HCT116 (cell line): ENCODE data around the gene HOXA1. TPM values are rescaled to one million over a fixed set of nuclear protein-coding genes. Genes with fewer than 3 reads are reported as not detected.

Experiments
- ATAC-seq: fragments of 200-7000 bp; cut with Tn5 transposase; 2 replicates; pipeline ENCODE4 v1.9.1; 2020; ENCODE audit warnings: mild to moderate bottlenecking, moderate library complexity
- Bru-seq: library from RNA; stranded (reverse); fragments of 400-500 nt; gene quantifications from one replicate; lab custom pipeline; 2021; lab: Mats Ljungman, UMichigan
- BruChase-seq, 2 experiments: library from RNA; stranded (reverse); fragments of 400-500 nt; gene quantifications; one replicate each; lab custom pipeline; 2021; lab: Mats Ljungman, UMichigan
- BruUV-seq: library from RNA; stranded (reverse); fragments of 400-500 nt; replicated peaks from 2 replicates; lab custom pipeline; 2021; lab: Mats Ljungman, UMichigan
- CTCF ChIA-PET: fragments of 300-600 bp; sonication (Branson Sonifier 250); formaldehyde crosslinking; loops from one replicate; lab custom pipeline; 2021; ENCODE audit warnings: antibody characterized with exemption; lab: Charles Lee
- POLR2A ChIA-PET: fragments of 300-600, 350-600 bp; sonication (Branson Sonifier 250); formaldehyde crosslinking; loops from one replicate; lab custom pipeline; 2021; ENCODE audit warnings: antibody characterized with exemption; lab: Charles Lee
- RAD21 ChIA-PET, 2 experiments: fragments of 300-600 bp; sonication (Branson Sonifier 250); formaldehyde crosslinking; loops; one replicate each; lab custom pipeline; 2023; ENCODE audit warnings: low total read pairs in 2 of 2; ENCODE audit not compliant: uncharacterized antibody in 2 of 2, unreplicated experiment in 2 of 2, low non-redundant PET in 1 of 2; lab: Charles Lee
- DNase-seq: peaks from one replicate; pipeline ENCODE4 v3.0.0-alpha.2; 2010; ENCODE audit warnings: low read depth, low spot score
- H2AFZ ChIP-seq: fragments of 200-600 bp; shearing (Covaris generic), sonication (generic); 2 replicates; pipeline ENCODE4 v1.6.1; 2017; ENCODE audit warnings: low read depth, mixed run types, mixed read lengths, antibody characterized with exemption, low read length; ENCODE audit not compliant: poor library complexity, severe bottlenecking
- H3K27ac ChIP-seq: 2 replicates; pipeline ENCODE4 v1.5.1; 2012; ENCODE audit warnings: low read depth, low read length
- H3K27me3 ChIP-seq: fragments of 200-600 bp; sonication (generic); 2 replicates; pipeline ENCODE4 v1.6.1; 2016; ENCODE audit warnings: mixed run types, low read length, mixed read lengths; ENCODE audit not compliant: insufficient read depth
- H3K36me3 ChIP-seq, 2 experiments: fragments of 200-500 bp in 1 of 2; fragments of 200-600 bp in 1 of 2; sonication (Bioruptor generic) in 1 of 2; sonication (generic) in 1 of 2; 2 replicates each; pipeline versions ENCODE4 v1.5.1 to v1.6.1; 2014 to 2016; ENCODE audit warnings: low read length in 2 of 2, inconsistent platforms in 1 of 2, mixed read lengths in 1 of 2, mixed run types in 1 of 2; ENCODE audit not compliant: insufficient read depth in 2 of 2, control insufficient read depth in 1 of 2
- H3K4me1 ChIP-seq, 2 experiments: fragments of 200-600 bp in 1 of 2; sonication (generic) in 1 of 2; 2 replicates each; pipeline versions ENCODE4 v1.5.1 to v1.6.1; 2012 to 2017; ENCODE audit warnings: low read length in 2 of 2, inconsistent platforms in 1 of 2, mild to moderate bottlenecking in 1 of 2, mixed read lengths in 1 of 2, mixed run types in 1 of 2, moderate library complexity in 1 of 2; ENCODE audit not compliant: insufficient read depth in 2 of 2, control insufficient read depth in 1 of 2
- H3K4me2 ChIP-seq: fragments of 200-600 bp; sonication (generic); 2 replicates; pipeline ENCODE4 v1.6.1; 2017; ENCODE audit warnings: mixed run types, low read length, mixed read lengths
- H3K4me3 ChIP-seq, 2 experiments: fragments of 200-600 bp in 1 of 2; sonication (generic) in 1 of 2; replicated peaks in 1 of 2; 2 replicates each; pipeline ENCODE4 v1.5.1; 2011 to 2016; ENCODE audit warnings: low read length in 2 of 2, control low read depth in 1 of 2, low read depth in 1 of 2, mild to moderate bottlenecking in 1 of 2, mixed read lengths in 1 of 2, mixed run types in 1 of 2
- H3K79me2 ChIP-seq: fragments of 200-600 bp; sonication (generic); 2 replicates; pipeline ENCODE4 v1.6.1; 2017; ENCODE audit warnings: mild to moderate bottlenecking, mixed run types, low read length, moderate library complexity, mixed read lengths; ENCODE audit not compliant: insufficient read depth
- H3K9ac ChIP-seq: fragments of 200-600 bp; sonication (generic); 2 replicates; pipeline ENCODE4 v1.6.1; 2016; ENCODE audit warnings: low read length, mixed read lengths
- H3K9me2 ChIP-seq: fragments of 200-600 bp; sonication (generic), shearing (Covaris generic); 2 replicates; pipeline ENCODE4 v1.6.1; 2017; ENCODE audit warnings: mixed run types, mild to moderate bottlenecking, moderate library complexity; ENCODE audit not compliant: insufficient read depth
- H3K9me3 ChIP-seq, 2 experiments: fragments of 200-500 bp in 1 of 2; fragments of 200-600 bp in 1 of 2; sonication (Bioruptor generic) in 1 of 2; sonication (generic) in 1 of 2; 2 replicates each; pipeline ENCODE4 v1.6.1; 2014 to 2017; ENCODE audit warnings: low read length in 2 of 2, mixed read lengths in 2 of 2, inconsistent platforms in 1 of 2, low read depth in 1 of 2, mild to moderate bottlenecking in 1 of 2, mixed run types in 1 of 2, moderate library complexity in 1 of 2; ENCODE audit not compliant: control insufficient read depth in 1 of 2, insufficient read depth in 1 of 2
- H4K20me1 ChIP-seq: fragments of 200-600 bp; sonication (generic), shearing (Covaris generic); 2 replicates; pipeline ENCODE4 v1.6.1; 2017; ENCODE audit warnings: mixed run types, mild to moderate bottlenecking, moderate library complexity; ENCODE audit not compliant: insufficient read depth
- ATF3 ChIP-seq: IDR thresholded peaks from 2 replicates; pipeline ENCODE4 v1.6.1; 2012
- CEBPB ChIP-seq: IDR thresholded peaks from 2 replicates; pipeline ENCODE4 v1.6.1; 2012; ENCODE audit warnings: low read depth
- CTCF ChIP-seq, 3 experiments: fragments of 200-600 bp in 1 of 3; sonication (generic) in 1 of 3; IDR thresholded peaks in 2 of 3; conservative IDR thresholded peaks in 1 of 3; 2 replicates each; pipeline ENCODE4 v1.5.1; 2012 to 2017; ENCODE audit warnings: low read depth in 2 of 3, low read length in 2 of 3, antibody characterized with exemption in 1 of 3, borderline replicate concordance in 1 of 3, control low read depth in 1 of 3, mild to moderate bottlenecking in 1 of 3, mixed read lengths in 1 of 3, mixed run types in 1 of 3, moderate library complexity in 1 of 3; ENCODE audit not compliant: insufficient read depth in 1 of 3
- ELF1 ChIP-seq: IDR thresholded peaks from 2 replicates; pipeline ENCODE4 v1.6.1; 2012; ENCODE audit warnings: low read depth, borderline replicate concordance
- FOSL1 ChIP-seq: IDR thresholded peaks from 2 replicates; pipeline ENCODE4 v1.6.1; 2012; ENCODE audit warnings: low read depth
- JUND ChIP-seq: IDR thresholded peaks from 2 replicates; pipeline ENCODE4 v1.6.1; 2012
- MAX ChIP-seq: IDR thresholded peaks from 2 replicates; pipeline ENCODE4 v1.6.1; 2012
- POLR2AphosphoS5 ChIP-seq: IDR thresholded peaks from 2 replicates; pipeline ENCODE4 v1.6.1; 2011; ENCODE audit warnings: mild to moderate bottlenecking, low read depth, low read length, moderate library complexity
- RAD21 ChIP-seq: IDR thresholded peaks from 2 replicates; pipeline ENCODE4 v1.6.1; 2012; ENCODE audit warnings: low read depth, mild to moderate bottlenecking
- REST ChIP-seq: IDR thresholded peaks from 2 replicates; pipeline ENCODE4 v1.6.1; 2012; ENCODE audit warnings: low read depth
- SP1 ChIP-seq: IDR thresholded peaks from 2 replicates; pipeline ENCODE4 v1.6.1; 2012; ENCODE audit warnings: low read depth
- SRF ChIP-seq: IDR thresholded peaks from 2 replicates; pipeline ENCODE4 v1.6.1; 2012; ENCODE audit warnings: low read depth
- YY1 ChIP-seq: IDR thresholded peaks from 2 replicates; pipeline ENCODE4 v1.6.1; 2011; ENCODE audit warnings: low read length, low read depth, moderate library complexity, mild to moderate bottlenecking; ENCODE audit not compliant: insufficient replicate concordance; ENCODE audit errors: extremely low read depth
- ZBTB33 ChIP-seq: IDR thresholded peaks from 2 replicates; pipeline ENCODE4 v1.6.1; 2011; ENCODE audit warnings: mild to moderate bottlenecking, low read length, moderate library complexity; ENCODE audit not compliant: insufficient replicate concordance; ENCODE audit errors: extremely low read depth
- ZNF274 ChIP-seq: fragments of 200-500 bp; sonication (Bioruptor generic); IDR thresholded peaks from 2 replicates; pipeline ENCODE4 v1.6.1; 2014; ENCODE audit warnings: mild to moderate bottlenecking, low read depth, low read length, inconsistent platforms
- intact Hi-C: fragments of 100-400 bp; cut with micrococcal nuclease; formaldehyde crosslinking; loops from 2 replicates; pipeline ENCODE4 v1.10.0; 2022
- long read RNA-seq: library from polyadenylated mRNA; unstranded; transcript quantifications from one replicate; pipeline ENCODE4 v2.0.0, GENCODE V29; 2021; ENCODE audit not compliant: unreplicated experiment
- polyA plus RNA-seq: library from polyadenylated mRNA; unstranded; fragments of >200 nt; gene quantifications from 2 replicates; pipeline ENCODE4 v1.2.1, GENCODE V29; 2012; ENCODE audit warnings: missing spikeins
- total RNA-seq: library from RNA; stranded (reverse); gene quantifications from one replicate; pipeline ENCODE4 v1.2.1, GENCODE V29; 2021; ENCODE audit not compliant: unreplicated experiment

Gene HOXA1
- total RNA-seq (2.8 TPM), Bru-seq, nascent RNA (percentile 55 among the genes with signal in this experiment), BruChase-seq, experiment 1, labeled RNA remaining after a 6-hour chase (percentile 46 among the genes with signal in this experiment), BruChase-seq, experiment 2, labeled RNA remaining after a 2-hour chase (percentile 70 among the genes with signal in this experiment)
- 1.1 and 1.5 TPM in 2 replicates for polyA plus RNA-seq
- long read RNA-seq, partial matches to known transcripts = 0 of 3 reads
- long read RNA-seq, other reads (novel, unspliced or antisense) = 0 of 3 reads

GRCh38 chr7:27095897-27096767, at the start of gene HOXA1:
HOXA1 (minus strand) TSS chr7:27096000; CDS start chr7:27095912, 88 bp downstream.
- CTCF ChIA-PET = no interaction called here
- ATAC-seq = peak; percentile 91
- Histone ChIP-seq H3K9me3 (no peaks in the 10 kb centered on the region), H3K9ac (peak within 1 kb of the TSS; percentile 76), H3K4me1 (peaks cover 10 to 19% of the 10 kb centered on the region in 2 experiments; a peak in 3 of 4 replicates), H3K4me3 (peak within 1 kb of the TSS; percentile 74 to 86), H3K79me2 (peaks cover 25% of the 10 kb centered on the region), H3K27me3 (no peaks in the 10 kb centered on the region), H2AFZ (no peak within 1 kb of the TSS), H3K36me3 (no peaks in the 10 kb centered on the region), H3K9me2 (no peaks in the 10 kb centered on the region), H4K20me1 (no peaks in the 10 kb centered on the region), H3K27ac (peak within 1 kb of the TSS; percentile 77), H3K4me2 (peak within 1 kb of the TSS; percentile 79)
- no TSS peak for BruUV-seq
- RAD21 ChIA-PET = interaction anchor here in 1 of 2 experiments (1.3 kb wide), 1 partner anchor 19 kb away, joined by 3 read pairs; no protein-coding TSS in a partner anchor
- intact Hi-C loops = loop anchor here (1.0 kb wide), 1 partner anchor 19 kb away; no protein-coding TSS in a partner anchor
- DNase-seq = peak; percentile 80
- POLR2A ChIA-PET = interaction anchor here (0.6 to 1.9 kb wide), 5 partner anchors 12 to 49 kb away, joined by 3 to 8 read pairs (median 4); no protein-coding TSS in a partner anchor
- peak; percentile 6 for TF ChIP-seq YY1
- no peak; the same call in 1 of the 2 replicates for TF ChIP-seq RAD21
- no peak for TF ChIP-seq ATF3
- no peak for TF ChIP-seq CEBPB
- no peak for TF ChIP-seq CTCF (IDR thresholded peaks at IDR 0.05 in 2 of 3, conservative IDR thresholded peaks at IDR 0.05 in 1 of 3; ENCODE audit: borderline replicate concordance in 1 of 3, insufficient read depth in 1 of 3, low read depth in 2 of 3, low read length in 2 of 3)
- TF ChIP-seq MAX = peak; percentile 56
- TF ChIP-seq ZNF274 = no peak
- no peak; the same call in 1 of the 2 replicates for TF ChIP-seq ELF1
- TF ChIP-seq REST = no peak
- TF ChIP-seq SP1 = peak; percentile 56; the same call in 1 of the 2 replicates
- no peak for TF ChIP-seq FOSL1
- TF ChIP-seq ZBTB33 = no peak
- no peak for TF ChIP-seq JUND
- TF ChIP-seq POLR2AphosphoS5 = peak; percentile 74
- no peak for TF ChIP-seq SRF
